T-helper 2 cell (primary cell): Measurements from ENCODE around the gene ZNF792.
"Not testable (repeated sequence)": the region's sequence is repeated elsewhere in the genome, so short reads cannot be mapped to it uniquely, and the experiment has no call there.

Experiments used
- DNase-seq, 5 experiments: peaks; one replicate each; pipeline versions ENCODE4 v3.0.0 to v3.0.0-alpha.2; 2012 to 2022

ZNF792 gene

GRCh38 chr19:34998777-34999497 lies 34.9 kb upstream of the ZNF792 start:
- no peak for DNase-seq

GRCh38 chr19:34998224-34998623 lies 34.2 kb upstream of the ZNF792 start:
- not testable (repeated sequence) for DNase-seq

GRCh38 chr19:34997071-34997617 lies 33.1 kb upstream of the ZNF792 start:
- DNase-seq = peak in 2 of 5 experiments; percentile 38 to 78

DNA sequence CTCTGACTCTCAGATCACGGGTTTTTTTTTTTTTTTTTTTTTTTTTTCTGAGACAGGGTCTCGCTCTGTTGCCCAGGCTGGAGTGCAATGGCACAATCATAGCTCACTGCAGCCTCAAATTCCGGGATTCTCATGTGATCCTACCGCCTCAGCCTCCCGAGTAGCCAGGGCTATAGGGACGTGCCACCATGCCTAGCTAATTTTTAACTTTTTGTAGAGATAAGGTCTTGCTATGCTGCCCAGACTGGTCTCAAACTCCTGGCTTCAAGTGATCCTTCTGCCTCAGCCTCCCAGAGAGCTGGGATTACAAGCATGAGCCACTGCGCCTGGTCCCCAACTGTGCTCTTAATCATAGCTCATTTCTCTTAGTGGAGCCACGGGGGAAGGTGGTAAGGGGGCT lies 31.5 kb upstream of the ZNF792 start:
- no peak for DNase-seq

GRCh38 chr19:34994643-34995541 lies 30.9 kb upstream of the ZNF792 start:
- no peak for DNase-seq

- DNase-seq = no peak
These were observed 30.2 kb upstream of the ZNF792 start for GRCh38 chr19:34994286-34994642.

DNA sequence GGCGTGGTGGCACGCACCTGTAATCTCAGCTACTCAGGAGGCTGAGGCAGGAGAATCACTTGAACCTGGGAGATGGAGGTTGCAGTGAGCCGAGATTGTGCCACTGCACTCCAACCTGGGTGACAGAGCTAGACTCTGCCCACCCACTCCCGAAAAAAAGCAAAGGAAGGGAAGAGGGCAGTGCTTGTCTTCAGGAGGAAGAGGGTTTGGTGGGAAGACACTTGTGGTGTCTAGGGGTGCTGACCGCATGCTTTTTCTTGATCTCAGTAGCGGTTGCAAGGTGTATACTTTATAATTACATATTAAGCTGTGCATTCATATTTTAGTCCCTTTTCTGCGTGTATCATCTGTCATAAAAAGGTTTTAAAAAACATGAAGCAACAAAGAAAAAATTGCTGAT lies 28.6 kb upstream of the ZNF792 start:
- DNase-seq = not testable (repeated sequence)

- DNase-seq = no peak
These were observed 27.7 kb upstream of the ZNF792 start for GRCh38 chr19:34991542-34992333.

DNA sequence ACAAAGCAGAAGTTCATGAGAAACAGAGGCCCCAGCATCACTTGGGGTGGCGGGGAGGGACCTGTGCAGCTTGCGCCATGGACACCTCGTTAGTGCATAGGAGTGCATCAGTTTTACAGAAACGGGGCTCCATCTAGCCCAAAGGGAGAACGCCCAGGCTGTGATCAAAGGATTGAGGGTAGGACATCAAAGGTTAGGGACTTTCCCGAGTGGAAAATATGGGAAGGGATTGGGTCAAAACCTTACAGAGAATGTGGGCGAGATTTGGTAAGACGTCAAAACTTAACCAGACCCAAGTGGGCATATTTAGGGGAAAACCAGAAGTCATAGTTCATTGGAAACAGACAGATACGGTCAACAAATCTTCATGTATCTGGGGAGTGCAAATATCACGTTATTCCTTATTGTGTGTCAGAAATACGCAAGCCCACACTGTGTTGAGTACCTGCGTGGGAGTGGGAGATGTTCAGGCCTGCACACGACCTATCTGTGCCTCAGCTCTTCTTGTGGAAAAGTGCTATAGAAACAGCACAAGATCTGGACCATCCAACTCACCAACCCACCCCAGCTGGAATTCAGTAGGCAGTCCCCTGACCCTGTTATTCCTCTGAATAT lies 26.7 kb upstream of the ZNF792 start:
- DNase-seq = peak in 2 of 5 experiments; percentile 23 to 47

GRCh38 chr19:34989298-34989697 lies 25.3 kb upstream of the ZNF792 start:
- no peak for DNase-seq

GRCh38 chr19:34988119-34988518 lies 24.1 kb upstream of the ZNF792 start:
- DNase-seq = no peak

DNA sequence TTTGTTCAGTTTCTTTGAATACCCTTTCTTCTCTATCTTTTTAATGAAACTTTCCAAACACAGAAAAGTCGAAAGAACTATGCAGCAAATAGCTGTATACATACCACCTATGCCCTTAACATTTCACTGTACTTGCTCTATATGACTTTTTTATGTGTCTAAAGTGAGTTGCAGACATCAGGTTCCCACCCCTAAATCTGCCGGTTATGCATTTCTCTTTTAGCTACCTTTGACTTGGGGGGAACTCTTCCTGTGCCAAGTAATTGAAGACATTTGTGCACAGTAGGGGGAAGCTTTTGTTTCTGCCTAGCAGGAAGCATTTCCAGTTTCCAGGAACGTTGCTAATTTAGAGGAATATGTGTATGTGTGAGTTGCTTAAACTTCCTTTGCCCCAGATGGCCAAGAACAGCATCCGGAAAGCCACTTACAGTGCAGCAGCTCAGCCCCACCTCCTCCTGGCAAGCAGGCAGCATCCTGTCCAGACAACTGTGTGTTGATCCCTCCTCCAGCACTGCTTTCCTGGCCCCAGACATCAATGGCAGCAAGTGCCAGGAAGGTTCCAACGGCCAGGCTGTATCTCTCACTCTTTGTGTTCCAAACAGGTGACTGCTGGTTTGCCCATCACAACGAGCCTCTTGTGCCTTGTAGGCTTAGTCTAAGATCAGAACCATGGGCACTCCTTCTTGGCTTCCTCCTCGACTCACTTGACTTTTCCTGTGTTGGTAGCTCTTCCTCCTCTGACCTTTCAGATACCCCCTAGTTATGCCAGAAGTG lies 21.4 kb upstream of the ZNF792 start:
- peak in 1 of 5 experiments; percentile 31 for DNase-seq

DNA sequence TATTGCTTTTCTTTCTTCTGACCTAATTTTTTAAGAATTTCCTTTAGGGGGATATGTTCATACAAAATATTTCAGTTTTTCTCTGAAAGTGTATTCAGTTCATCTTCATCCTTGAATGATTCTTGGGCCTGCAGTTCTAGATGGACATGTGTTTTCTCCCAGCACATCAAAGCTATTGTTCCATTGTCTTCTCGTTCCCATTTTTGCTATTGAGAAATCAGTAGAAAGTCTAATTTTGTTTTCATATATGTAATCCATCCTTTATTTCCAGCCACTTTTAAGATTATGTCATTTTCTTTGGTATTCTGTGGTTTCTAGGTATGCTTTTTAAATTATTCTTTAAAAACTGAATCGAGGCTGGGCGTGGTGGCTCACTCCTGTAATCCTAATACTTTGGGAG lies 20.3 kb upstream of the ZNF792 start:
- DNase-seq = no peak

DNA sequence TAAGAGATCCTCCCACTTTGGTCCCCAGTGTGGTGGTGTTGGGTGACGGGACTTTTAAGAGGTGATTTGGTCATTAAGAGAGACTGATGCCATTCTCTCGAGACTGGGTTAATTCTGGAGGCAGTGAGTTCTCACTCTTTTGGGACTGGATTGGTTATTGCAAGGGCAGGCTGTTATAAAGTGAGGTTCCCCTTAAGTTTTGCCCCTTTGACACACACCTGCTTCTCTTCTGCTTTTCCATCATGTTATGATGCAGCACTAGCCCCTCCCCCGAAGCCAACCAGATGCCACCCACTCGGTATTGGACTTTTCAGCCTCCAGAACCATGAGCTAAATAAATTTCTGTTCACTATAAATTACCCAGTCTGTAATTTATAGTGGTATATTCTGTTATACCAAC lies 19.8 kb upstream of the ZNF792 start:
- no peak for DNase-seq

- DNase-seq = no peak
These were observed 18.2 kb upstream of the ZNF792 start for GRCh38 chr19:34982275-34982674.

DNA sequence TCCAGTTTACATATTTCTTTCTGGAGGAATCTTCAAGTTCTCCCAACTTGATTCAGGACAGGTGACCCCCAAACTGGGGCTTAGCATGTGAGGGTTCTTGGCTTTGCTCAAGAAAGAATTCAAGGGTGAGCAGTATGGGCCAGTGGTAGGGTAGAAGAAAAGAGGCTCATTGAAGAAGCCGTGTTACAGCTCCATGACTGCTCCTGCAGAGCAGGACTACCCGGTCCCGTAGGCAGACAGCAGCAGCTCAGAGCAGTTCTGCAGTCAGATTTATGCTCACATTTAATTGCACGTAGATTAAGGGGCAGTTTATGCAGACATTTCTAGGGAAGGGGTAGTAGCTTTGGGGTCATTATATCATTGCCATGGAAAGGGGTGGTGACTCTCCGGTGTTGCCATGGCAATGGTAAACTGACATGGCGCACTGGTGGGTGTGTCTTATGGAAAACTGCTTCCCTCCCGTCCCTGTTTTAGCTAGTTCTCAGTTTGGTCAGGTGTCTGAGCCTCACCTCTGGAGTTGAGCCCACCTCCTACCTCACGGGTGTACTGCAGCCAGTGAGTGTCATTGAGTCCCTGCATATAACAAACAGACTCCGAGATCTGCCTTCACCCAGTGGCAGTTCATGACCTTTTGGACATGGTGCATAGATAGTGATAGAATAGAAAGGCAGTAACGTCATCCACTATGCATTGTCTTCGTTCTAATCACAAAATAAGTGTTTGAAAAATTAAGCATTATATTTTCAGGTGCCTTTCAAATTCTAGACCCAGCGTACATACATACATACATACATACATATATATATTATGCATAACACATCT lies 16.0 kb upstream of the ZNF792 start:
- DNase-seq = no peak

- no peak for DNase-seq
These were observed 12.6 kb upstream of the ZNF792 start for GRCh38 chr19:34976611-34977010.

DNA sequence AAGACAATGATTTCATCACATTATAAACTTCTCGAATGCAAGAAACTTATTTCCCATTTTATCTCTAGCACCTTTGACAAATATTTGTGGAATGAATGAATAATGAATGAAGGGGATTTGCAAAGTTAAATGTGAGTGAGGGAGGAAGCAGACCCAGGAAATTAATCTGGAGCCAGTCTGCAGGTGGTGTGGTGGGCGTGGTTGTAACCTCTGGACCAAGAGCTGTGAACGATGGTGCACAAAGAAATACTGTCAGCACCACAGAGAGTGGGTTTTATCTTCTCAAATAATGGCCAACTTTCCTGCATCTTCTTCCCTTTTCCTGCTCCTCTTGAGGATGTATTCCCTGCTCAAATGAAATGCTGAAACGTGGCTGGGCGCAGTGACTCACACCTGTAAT lies 11.0 kb upstream of the ZNF792 start:
- DNase-seq = no peak

DNA sequence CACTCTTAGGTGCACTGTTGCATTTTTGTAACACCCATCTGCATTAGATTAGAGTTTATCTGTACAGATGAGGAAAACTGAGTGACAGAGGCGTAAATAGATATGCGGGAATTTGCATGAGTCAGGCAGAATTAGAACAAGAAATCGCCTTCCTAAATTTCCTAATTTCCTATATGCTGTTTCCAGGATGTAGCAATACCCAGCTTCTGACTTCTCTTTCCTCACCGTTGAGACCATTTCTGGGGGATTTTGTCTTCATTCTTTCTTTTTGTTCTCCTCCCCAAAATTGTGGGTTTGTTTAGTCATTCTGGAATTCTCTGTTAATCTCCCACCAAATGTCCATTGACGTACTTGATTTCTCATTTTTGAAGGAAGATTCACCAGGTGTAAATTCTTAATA lies 10.6 kb upstream of the ZNF792 start:
- DNase-seq = no peak

GRCh38 chr19:34972163-34972705 lies 8.2 kb upstream of the ZNF792 start:
- DNase-seq = no peak
